ENCODE data around the gene ANO2.

GRCh38 chr12:5582018-5582417, 363.0 kb downstream of the ANO2 start:
- TF ChIP-seq, protein P1, sequence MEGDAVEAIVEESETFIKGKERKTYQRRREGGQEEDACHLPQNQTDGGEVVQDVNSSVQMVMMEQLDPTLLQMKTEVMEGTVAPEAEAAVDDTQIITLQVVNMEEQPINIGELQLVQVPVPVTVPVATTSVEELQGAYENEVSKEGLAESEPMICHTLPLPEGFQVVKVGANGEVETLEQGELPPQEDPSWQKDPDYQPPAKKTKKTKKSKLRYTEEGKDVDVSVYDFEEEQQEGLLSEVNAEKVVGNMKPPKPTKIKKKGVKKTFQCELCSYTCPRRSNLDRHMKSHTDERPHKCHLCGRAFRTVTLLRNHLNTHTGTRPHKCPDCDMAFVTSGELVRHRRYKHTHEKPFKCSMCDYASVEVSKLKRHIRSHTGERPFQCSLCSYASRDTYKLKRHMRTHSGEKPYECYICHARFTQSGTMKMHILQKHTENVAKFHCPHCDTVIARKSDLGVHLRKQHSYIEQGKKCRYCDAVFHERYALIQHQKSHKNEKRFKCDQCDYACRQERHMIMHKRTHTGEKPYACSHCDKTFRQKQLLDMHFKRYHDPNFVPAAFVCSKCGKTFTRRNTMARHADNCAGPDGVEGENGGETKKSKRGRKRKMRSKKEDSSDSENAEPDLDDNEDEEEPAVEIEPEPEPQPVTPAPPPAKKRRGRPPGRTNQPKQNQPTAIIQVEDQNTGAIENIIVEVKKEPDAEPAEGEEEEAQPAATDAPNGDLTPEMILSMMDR (IDR thresholded peaks at IDR 0.05; ENCODE audit: poor library complexity, severe bottlenecking): no peak
- no peak for TF ChIP-seq EZH2 (IDR thresholded peaks at IDR 0.05; ENCODE audit: borderline replicate concordance, insufficient read depth, low read length, poor library complexity, severe bottlenecking)
- TF ChIP-seq SMC3 (conservative IDR thresholded peaks at IDR 0.05; ENCODE audit: poor library complexity): no peak
- TF ChIP-seq MXI1 (conservative IDR thresholded peaks at IDR 0.05; ENCODE audit: poor library complexity, severe bottlenecking): no peak
- no peak for TF ChIP-seq RAD21 (conservative IDR thresholded peaks at IDR 0.05)
- TF ChIP-seq POLR2AphosphoS5 (IDR thresholded peaks at IDR 0.05): no peak
- no peak for TF ChIP-seq EP300 (conservative IDR thresholded peaks at IDR 0.05; ENCODE audit: poor library complexity, severe bottlenecking)
- TF ChIP-seq, protein P2, sequence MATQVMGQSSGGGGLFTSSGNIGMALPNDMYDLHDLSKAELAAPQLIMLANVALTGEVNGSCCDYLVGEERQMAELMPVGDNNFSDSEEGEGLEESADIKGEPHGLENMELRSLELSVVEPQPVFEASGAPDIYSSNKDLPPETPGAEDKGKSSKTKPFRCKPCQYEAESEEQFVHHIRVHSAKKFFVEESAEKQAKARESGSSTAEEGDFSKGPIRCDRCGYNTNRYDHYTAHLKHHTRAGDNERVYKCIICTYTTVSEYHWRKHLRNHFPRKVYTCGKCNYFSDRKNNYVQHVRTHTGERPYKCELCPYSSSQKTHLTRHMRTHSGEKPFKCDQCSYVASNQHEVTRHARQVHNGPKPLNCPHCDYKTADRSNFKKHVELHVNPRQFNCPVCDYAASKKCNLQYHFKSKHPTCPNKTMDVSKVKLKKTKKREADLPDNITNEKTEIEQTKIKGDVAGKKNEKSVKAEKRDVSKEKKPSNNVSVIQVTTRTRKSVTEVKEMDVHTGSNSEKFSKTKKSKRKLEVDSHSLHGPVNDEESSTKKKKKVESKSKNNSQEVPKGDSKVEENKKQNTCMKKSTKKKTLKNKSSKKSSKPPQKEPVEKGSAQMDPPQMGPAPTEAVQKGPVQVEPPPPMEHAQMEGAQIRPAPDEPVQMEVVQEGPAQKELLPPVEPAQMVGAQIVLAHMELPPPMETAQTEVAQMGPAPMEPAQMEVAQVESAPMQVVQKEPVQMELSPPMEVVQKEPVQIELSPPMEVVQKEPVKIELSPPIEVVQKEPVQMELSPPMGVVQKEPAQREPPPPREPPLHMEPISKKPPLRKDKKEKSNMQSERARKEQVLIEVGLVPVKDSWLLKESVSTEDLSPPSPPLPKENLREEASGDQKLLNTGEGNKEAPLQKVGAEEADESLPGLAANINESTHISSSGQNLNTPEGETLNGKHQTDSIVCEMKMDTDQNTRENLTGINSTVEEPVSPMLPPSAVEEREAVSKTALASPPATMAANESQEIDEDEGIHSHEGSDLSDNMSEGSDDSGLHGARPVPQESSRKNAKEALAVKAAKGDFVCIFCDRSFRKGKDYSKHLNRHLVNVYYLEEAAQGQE (IDR thresholded peaks at IDR 0.05; ENCODE audit: borderline replicate concordance): no peak
- TF ChIP-seq TAF1 (IDR thresholded peaks at IDR 0.05; ENCODE audit: low read depth): no peak

Measured in neural cell (in vitro differentiated cells).